Measurements from ENCODE around the gene SEPTIN5.

SEPTIN5 gene

GRCh38 chr22:19748139-19748538 lies 33.8 kb downstream of the SEPTIN5 start:
- TF ChIP-seq CTCF (IDR thresholded peaks at IDR 0.05; ENCODE audit: control insufficient read depth, extremely low read depth, insufficient read depth): no peak
- H3K4me3 ChIP-seq (ENCODE audit: low read depth, low read length): no peak overlapping the region
- no peak for DNase-seq (ENCODE audit: low read depth)

DNA sequence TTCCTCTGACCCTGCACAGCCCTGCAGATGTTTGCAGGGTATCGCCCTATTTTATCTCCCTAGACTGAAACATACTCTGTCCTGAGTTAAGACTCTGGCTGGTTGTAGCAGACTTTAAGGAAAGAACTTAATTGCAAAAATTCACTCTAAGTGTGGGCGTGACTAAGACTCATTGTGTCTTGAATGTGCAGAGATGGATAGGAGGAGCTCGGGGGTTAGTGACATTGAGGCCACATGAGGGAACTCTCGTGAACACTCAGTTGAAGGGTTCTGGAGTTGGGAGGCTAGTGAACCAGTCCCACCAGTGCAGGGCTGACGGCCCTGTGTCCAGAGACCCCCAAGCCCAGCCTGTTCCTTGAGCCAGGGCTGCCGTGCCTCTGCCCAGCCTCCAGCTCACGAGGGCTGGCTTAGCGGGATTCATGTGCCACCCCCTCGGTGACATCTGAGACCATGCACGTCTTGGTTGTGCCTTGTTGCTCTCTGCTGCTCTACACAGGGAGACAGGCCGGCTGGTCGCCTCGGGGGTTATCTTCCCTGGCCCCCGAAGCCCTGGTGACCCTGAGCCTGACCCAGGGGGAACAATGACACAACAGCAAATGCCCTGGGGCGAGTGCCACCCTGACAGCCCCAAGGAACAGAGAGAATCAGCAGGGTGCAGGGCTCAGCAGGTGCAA lies 34.8 kb downstream of the SEPTIN5 start:
- no peak overlapping the region for H3K4me3 ChIP-seq (ENCODE audit: low read depth, low read length)
- TF ChIP-seq CTCF (IDR thresholded peaks at IDR 0.05; ENCODE audit: control insufficient read depth, extremely low read depth, insufficient read depth): no peak
- no peak for DNase-seq (ENCODE audit: low read depth)

DNA sequence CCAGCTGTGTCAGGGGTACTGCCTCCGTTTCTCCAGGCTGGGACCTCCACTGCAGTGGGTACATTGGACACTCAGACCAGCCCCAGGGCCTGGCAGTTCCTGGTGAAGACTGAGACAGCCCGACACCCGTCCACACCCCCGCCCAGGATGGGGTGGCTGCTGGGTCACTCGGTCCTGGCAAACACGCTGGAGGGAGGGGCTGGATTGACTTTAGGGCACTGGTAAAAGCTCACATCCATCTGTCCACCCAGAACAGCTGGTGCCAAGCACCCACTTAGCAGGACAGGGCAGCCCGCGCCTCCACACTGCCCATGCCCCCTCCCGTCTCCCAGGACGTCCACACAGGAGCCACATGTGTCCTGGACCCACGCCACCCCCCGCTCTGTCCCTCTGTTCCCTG lies 35.6 kb downstream of the SEPTIN5 start:
- no peak for DNase-seq (ENCODE audit: low read depth)
- no peak for TF ChIP-seq CTCF (IDR thresholded peaks at IDR 0.05; ENCODE audit: control insufficient read depth, extremely low read depth, insufficient read depth)
- no peak overlapping the region for H3K4me3 ChIP-seq (ENCODE audit: low read depth, low read length)

DNA sequence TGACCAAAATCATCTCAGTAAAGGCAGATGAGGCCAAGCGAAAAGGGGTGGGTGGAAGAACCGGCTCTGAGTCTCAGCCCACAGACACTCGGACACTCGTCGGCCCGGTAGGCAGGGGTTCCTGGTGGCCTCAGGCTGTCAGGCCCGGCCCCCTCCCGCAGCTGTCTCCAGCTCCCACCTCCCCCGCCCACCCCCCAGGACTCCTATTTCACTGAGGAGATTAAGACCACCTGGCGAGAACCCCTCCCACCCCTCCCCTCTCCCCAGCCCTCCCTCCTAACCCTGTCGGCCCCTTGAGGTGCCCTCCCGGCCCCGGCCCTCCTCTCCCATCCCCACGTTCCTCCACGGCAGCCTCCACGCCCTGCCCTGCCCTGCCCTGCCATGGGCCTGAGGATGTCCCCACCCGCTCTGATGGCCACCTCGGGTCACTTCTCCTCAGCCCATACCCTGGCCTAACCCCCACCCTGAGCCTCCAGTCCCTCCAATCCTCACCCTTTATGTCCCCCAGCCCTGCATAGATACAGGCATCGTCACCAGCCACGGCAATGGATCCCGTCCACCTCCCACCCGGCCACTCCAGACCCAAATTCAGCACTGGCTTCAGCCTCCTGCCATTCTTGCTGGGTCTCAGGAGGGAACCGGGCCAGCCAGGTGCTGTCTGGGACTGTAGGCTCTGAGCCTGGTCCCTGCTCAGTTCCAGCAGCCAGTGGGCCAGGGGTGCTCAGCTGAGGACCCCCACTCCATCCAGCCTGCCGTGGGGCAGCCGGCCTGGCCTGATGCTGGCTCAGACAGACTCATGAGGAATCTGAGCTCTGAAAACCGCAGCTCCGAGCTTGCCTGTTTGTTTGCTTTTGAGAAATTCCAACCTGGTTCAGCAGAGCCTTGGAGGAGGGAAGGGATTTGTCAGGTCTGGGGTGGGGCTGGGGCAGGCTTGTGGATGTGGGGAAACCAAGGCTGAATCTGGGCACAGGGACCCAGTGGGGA lies 36.5 kb downstream of the SEPTIN5 start:
- H3K4me3 ChIP-seq (ENCODE audit: low read depth, low read length): no peak overlapping the region
- no peak for DNase-seq (ENCODE audit: low read depth)
- TF ChIP-seq CTCF (IDR thresholded peaks at IDR 0.05; ENCODE audit: control insufficient read depth, extremely low read depth, insufficient read depth): no peak

- no peak for DNase-seq (ENCODE audit: low read depth)
- TF ChIP-seq CTCF (IDR thresholded peaks at IDR 0.05; ENCODE audit: control insufficient read depth, extremely low read depth, insufficient read depth): no peak
- H3K4me3 ChIP-seq (ENCODE audit: low read depth, low read length): no peak overlapping the region
Observed at GRCh38 chr22:19751497-19752245, 37.4 kb downstream of the SEPTIN5 start.

DNA sequence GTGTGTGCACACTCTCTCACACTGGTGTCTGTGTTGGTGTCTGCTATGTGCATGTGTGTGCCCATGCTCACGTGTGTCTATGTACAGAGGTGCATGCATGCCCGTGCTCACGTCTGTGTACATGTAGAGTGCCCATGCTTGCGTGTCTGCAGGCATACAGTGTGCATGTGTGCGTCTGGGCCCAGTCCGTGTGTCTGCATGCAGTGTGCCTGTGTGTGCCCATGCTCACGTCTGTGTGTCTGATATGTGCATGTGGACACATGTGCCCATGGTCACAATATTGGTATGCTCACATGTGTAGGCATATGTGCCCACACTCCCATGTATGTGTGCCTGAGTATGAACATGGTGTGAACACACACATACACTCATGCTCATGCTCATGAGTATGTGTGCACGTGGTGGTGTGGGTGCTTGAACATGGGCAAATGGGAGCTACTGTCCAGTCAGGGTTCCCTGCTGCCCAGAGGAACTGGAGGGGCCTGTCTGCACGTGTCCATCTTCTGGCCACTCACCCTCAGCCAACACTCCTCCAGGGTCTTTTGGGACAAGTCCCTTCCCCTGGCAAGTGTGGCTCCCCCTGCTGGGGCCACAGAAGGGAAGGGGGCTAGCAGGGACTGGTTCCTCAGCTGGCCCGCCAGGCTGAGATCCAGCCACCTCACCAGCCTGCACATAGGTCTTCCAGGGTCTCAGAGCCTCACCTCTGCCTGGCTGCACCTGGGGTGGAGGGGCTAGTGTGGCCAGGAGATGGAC lies 39.0 kb downstream of the SEPTIN5 start:
- H3K4me3 ChIP-seq (ENCODE audit: low read depth, low read length): no peak overlapping the region
- no peak for TF ChIP-seq CTCF (IDR thresholded peaks at IDR 0.05; ENCODE audit: control insufficient read depth, extremely low read depth, insufficient read depth)
- DNase-seq (ENCODE audit: low read depth): no peak
